Left lung (tissue), 10 donors: ENCODE results near the gene DNAH9. TPM values are rescaled to one million over a fixed set of nuclear protein-coding genes. Genes with fewer than 3 reads are reported as not detected.

ENCODE experiments used
- ATAC-seq: fragments of 200-7000 bp; cut with Tn5 transposase; one replicate; pipeline ENCODE4 v1.9.1; 2020; ENCODE audit warnings: moderate library complexity
- DNase-seq, 4 donors: peaks; one replicate each; pipeline ENCODE4 v3.0.0-alpha.2; 2013 to 2020
- H3K27ac ChIP-seq, 2 donors: fragments of 200-600 bp; sonication (generic) in 1 of 2; one replicate each; pipeline versions ENCODE4 v1.5.0 to v1.8.0; 2020 to 2021
- H3K27me3 ChIP-seq, 2 donors: fragments of 200-600 bp; sonication (generic) in 1 of 2; one replicate each; pipeline versions ENCODE4 v1.5.0 to v1.8.0; 2020 to 2021
- H3K36me3 ChIP-seq, 2 donors: fragments of 200-600 bp; sonication (generic) in 1 of 2; one replicate each; pipeline versions ENCODE4 v1.5.0 to v1.8.0; 2020 to 2021
- H3K4me1 ChIP-seq, 2 donors: fragments of 200-600 bp; one replicate each; pipeline ENCODE4 v1.8.0; 2021
- H3K4me3 ChIP-seq, 2 donors: fragments of 200-600 bp; sonication (generic) in 1 of 2; one replicate each; pipeline versions ENCODE4 v1.5.0 to v1.8.0; 2020 to 2021; ENCODE audit warnings: mild to moderate bottlenecking in 1 of 2
- H3K9me3 ChIP-seq, 2 donors: fragments of 200-600 bp; sonication (generic) in 1 of 2; one replicate each; pipeline versions ENCODE4 v1.5.0 to v1.8.0; 2020 to 2021
- CTCF ChIP-seq, 2 donors: fragments of 200-600 bp; sonication (generic) in 1 of 2; IDR thresholded peaks; one replicate each; pipeline versions ENCODE4 v1.5.0 to v1.8.0; 2021; ENCODE audit warnings: antibody characterized with exemption in 2 of 2
- intact Hi-C, 2 donors: fragments of 100-400 bp; cut with DNase I; formaldehyde crosslinking; loops; one replicate each; pipeline versions ENCODE4 v1.11.2 to v1.14.2; 2022
- polyA plus RNA-seq, 6 donors: library from polyadenylated mRNA; unstranded; fragments of 120-200 nt; gene quantifications; one replicate each; pipeline ENCODE4 v1.2.1, GENCODE V29; 2013; ENCODE audit not compliant: insufficient read length in 6 of 6
- total RNA-seq, 2 donors: library from RNA; stranded (reverse); fragmentation: NEBNext Ultra II Directional; extraction: Animal tissue kit (Norgen Biotek cat#: 25700); gene quantifications; one replicate each; pipeline ENCODE4 v1.2.1, GENCODE V29; 2021
- donor health status: DM: no; HTN: yes; CAD: no.
- donor health status: DM: no; HTN: no; CAD: no.

Gene DNAH9
- total and polyA plus RNA-seq, 8 donors = 0.38 to 12.0 (median 7.5) TPM

DNA sequence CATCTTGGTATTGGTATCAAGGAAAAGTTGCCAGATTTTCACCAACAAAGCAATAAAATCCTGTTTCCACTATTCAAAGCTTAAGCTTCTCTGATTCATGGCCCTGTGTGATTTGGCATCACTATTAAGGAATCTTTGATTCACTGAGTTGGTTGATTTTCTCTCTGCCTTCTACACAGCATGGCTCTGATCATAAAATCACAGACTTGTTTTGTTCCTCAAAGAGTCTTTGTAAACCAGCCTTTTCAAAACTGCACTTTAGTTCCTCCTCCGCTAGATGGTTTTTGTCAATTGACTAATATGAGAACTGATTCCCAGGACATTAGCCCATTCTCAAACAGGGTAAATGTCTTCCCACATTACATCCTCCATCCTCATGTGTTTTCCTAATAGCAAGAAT is 197.6 kb downstream of the DNAH9 start:
- TF ChIP-seq CTCF (IDR thresholded peaks at IDR 0.05) = no peak
- peaks cover 0 to 2% of the 10 kb centered on the region in 2 donors for H3K9me3 ChIP-seq
- ATAC-seq = no peak
- intact Hi-C loops = no loop called here
- no peaks in the 10 kb centered on the region for H3K27me3 ChIP-seq
- no peak overlapping the region for H3K4me3 ChIP-seq
- H3K27ac ChIP-seq = no peak overlapping the region
- no peaks in the 10 kb centered on the region for H3K36me3 ChIP-seq
- no peaks in the 10 kb centered on the region for H3K4me1 ChIP-seq
- no peak for DNase-seq

- Histone ChIP-seq H3K9me3 (peaks cover 0 to 2% of the 10 kb centered on the region in 2 donors), H3K4me1 (no peaks in the 10 kb centered on the region), H3K36me3 (no peaks in the 10 kb centered on the region), H3K4me3 (no peak overlapping the region), H3K27ac (no peak overlapping the region), H3K27me3 (no peaks in the 10 kb centered on the region)
- DNase-seq = no peak
- no peak for ATAC-seq
- no peak for TF ChIP-seq CTCF (IDR thresholded peaks at IDR 0.05)
- intact Hi-C loops = no loop called here
Measured at GRCh38 chr17:11797803-11798202, 199.5 kb downstream of the DNAH9 start.

GRCh38 chr17:11803231-11803969 is 205.1 kb downstream of the DNAH9 start:
- Histone ChIP-seq H3K27me3 (no peaks in the 10 kb centered on the region), H3K4me3 (no peak overlapping the region), H3K36me3 (no peaks in the 10 kb centered on the region), H3K4me1 (no peaks in the 10 kb centered on the region), H3K27ac (no peak overlapping the region), H3K9me3 (no peaks in the 10 kb centered on the region)
- DNase-seq (no peak), ATAC-seq (no peak)
- intact Hi-C loops = no loop called here
- no peak for TF ChIP-seq CTCF (IDR thresholded peaks at IDR 0.05)

DNA sequence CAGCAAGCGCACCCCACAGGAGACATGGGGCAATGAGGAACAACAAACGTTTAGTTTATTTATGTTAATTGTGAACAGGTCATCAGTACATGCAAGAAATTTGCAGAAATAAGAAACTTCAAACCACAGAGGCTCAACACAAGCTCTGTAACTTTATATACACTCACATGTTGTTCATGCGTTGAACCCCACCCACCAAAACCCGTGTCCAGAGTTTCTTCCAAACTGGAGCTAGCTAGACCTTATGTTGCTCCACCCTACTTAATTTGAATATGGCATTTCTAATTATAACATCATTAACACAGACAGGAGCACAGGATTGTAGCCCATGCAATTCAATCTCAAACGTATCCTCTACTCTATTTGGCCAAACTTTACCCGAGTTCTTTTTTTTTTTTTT is 206.9 kb downstream of the DNAH9 start:
- Histone ChIP-seq H3K27ac (no peak overlapping the region), H3K4me1 (no peaks in the 10 kb centered on the region), H3K4me3 (no peak overlapping the region), H3K9me3 (no peaks in the 10 kb centered on the region), H3K36me3 (no peaks in the 10 kb centered on the region), H3K27me3 (no peaks in the 10 kb centered on the region)
- DNase-seq (no peak), ATAC-seq (no peak)
- intact Hi-C loops = no loop called here
- TF ChIP-seq CTCF (IDR thresholded peaks at IDR 0.05) = no peak

DNA sequence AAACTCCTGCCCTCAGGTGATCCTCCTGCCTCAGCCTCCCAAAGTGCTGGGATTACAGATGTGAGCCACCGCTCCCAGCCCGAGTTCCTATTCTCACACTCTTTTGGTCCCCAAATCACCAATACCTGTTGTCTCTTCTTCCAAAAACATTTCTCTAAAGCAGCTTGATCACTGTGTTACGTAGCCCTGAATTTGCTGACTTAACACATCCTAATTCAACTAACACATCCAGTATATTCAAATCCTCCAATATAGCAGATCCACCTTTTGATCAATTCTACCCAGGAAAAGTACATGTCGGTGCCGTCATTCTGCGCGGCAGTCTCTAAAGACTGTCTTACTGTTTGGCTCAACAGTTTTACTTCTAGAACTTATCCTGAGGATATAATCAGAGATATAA is 207.7 kb downstream of the DNAH9 start:
- ATAC-seq (no peak), DNase-seq (no peak)
- no peaks in the 10 kb centered on the region for H3K9me3 ChIP-seq
- H3K4me1 ChIP-seq = no peaks in the 10 kb centered on the region
- TF ChIP-seq CTCF (IDR thresholded peaks at IDR 0.05) = no peak
- intact Hi-C loops = no loop called here
- no peak overlapping the region for H3K4me3 ChIP-seq
- H3K36me3 ChIP-seq = no peaks in the 10 kb centered on the region
- H3K27me3 ChIP-seq = no peaks in the 10 kb centered on the region
- H3K27ac ChIP-seq = no peak overlapping the region
